HUDEP-2 (cell line): ENCODE results near the gene COL11A2.

ENCODE experiments used
- DNase-seq, 76 experiments: peaks; one replicate each; lab custom pipeline; 2025; ENCODE audit not compliant: unreplicated experiment in 76 of 76; lab: John Stamatoyannopoulos, UW

Gene COL11A2

GRCh38 chr6:33193619-33194018, 1.4 kb upstream of the COL11A2 start:
- no peak for DNase-seq

DNA sequence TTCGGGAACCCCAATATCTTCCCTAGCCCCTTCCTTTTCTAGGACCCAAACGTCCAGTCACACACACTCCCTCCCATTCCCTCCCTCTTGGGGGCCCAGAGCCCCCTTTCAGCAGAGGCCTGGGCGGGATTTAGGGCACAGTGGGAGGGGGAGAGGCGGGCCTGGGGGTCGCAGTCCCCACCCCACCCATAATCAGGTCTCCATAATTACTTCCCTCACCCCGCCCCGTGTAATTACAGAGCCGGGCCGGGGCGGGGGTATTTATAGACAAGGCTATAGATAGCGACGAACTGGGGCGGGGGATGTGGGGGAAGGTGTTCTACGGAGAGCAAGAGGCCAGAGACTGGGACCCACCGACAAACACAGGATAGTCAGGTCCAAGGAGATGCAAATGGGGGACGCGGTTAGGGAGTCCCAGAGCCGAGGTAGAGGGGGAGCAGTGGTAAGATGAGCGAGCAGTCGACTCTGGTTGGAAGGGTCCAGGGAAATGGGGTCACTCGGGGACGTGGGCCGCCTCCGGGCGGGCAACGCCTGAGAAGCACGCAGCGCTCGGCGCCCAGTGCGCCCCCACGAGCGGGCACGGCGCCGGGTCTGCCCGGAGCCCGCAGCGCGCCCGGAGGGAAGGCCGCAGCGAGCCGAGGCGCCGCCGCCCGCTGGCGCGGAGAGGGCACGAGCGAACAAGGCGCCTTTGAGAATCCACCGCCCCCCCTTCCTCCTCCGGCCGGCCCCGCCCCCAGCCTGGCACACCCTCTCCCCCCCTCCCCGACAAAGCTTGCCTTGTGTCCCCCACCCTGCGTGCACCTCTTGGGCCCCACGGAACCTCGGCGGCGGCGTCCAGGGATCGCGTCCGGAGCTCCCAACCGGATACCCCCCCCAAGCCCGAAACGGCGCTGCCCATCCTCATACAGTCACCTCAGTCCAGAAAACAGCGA, 670 bp upstream of the COL11A2 start:
- no peak for DNase-seq

DNA sequence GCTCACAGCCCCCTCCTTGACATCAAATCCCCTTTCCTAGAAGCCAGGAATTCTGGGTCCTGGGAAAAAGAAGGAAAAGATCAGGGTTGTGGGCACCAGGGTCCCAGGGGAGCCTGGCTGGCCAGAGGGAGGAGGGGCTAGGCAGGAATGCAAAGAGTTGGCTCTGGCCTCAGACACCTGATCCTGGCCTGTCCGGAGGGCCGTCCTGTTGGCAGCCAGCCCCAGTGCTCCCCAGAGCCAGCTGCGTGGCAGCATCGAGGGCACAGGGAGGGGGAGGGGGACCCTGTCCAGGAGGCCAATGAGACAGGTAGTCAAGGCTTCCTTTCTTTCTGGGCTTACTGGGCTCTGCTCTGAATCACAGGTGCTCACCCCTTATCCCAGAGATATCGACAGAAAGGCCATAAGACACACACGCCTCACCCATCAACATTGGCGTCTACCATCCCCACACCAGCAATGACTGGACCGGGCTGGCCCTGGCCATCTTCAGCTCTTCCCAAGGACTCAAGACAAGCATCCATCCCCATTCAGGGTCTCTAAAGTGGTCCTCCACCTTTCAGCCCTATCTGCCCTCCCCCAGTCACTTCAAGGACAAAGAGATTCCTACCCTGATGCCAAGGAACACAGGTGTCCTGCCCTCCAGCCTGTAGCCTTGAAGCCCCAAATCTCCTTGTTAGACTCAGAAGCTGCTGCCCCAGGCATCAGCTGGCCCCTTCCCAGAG, 723 bp downstream of the COL11A2 start:
- no peak for DNase-seq

DNA sequence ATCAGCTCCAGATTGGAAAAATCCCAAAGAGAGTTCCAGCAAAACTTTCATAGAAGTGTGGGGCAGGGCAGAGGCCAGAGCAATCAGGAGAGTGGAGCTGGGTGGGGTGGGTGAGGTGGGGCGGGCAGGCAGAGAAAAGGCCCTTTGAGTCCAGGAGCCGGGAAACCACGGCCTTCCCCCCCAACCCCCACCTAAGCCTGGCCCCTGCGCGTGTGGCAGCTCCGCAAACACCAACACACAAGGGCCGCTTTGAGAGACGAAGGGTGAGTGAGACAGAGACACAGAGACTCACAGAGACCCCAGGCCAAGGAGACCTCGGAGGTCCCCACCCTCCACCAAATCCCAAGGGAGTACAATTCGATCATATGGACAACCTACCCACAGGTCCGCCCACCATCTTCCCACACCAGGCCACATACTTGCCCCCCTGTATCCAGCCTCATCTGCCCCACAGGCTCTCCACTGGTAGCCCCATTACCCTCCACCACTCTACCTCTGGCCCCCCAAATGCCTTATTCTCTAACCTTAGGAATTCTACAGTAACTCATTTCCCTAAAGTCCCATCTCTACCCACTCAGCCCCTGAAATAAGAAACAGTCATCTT, 1.7 kb downstream of the COL11A2 start:
- DNase-seq: no peak

DNA sequence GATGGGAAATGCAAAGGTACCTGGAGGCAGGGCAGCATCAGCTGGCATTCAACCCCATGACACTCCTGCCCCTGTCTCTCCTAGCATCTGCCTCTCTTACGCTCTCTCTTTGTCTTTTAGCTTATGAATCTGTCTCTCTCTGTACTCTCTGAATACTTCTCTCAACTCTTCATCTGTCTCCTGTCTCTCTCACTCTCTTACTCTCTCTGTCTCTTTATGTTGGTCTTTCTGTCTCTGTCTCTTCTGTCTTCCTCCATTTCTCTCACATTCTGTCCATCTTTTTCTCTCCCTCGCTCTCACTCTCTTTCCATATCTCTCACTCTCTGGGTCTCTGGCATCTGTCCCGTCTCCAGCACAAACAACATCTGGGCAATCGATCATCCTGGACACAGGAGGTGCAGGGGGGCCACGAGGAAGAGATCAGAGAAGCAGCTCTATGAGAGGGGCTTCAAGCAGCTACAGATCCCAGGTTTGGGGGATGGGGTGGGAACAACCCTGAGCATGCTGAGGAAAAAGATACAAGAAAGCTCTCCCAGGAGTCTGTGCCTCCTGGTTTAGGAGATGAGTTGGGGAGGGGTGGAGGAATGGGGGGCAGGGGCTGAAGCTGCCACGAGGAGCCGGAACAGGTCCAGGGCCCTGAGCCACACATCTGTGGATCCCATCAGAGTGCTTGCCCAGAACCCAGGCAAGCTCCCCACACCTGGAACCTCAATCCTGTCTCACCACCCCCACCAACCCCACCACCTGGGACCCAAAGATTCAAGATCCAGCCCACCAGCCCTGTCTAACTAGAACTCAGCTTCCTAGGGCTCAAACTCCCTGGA, 2.4 kb downstream of the COL11A2 start:
- no peak for DNase-seq

DNA sequence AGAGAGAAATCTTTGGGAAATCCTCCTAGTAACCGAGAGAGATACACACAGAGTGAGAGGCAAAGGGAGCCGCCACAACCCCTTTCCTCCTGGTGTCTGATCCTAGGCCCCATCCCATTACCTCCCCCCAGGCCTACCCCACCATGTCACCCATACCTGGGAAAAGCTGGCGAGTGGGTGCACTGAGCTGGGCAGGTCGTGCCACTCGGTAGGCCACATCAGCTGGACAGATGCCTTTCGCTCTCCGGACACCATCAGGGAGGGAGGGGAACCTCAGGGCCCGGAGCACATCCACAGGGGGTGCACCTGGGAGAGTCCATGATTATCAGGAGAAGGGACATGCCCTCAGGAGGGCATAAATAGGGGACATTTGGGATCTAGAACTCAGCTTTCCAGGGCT, 3.1 kb downstream of the COL11A2 start:
- DNase-seq: no peak

DNA sequence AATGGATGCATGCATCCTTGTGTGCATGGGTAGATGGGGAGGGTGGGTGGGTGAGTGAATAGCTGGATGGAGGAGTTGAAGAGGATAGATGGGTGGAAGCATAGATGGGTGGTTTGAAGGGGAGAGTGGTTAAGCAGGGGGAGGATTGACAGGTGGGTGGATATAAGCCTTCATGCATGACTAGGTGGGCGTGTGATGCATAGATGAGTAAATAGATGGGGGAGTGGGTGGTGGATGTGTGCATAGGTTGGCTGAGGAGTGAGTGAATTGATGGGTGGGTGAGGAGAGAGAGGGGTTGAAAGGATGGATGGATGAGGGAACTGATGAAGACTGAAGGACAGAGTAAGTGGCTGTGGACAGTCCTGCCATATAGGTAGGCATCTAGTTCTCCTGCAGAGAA, 4.5 kb downstream of the COL11A2 start:
- DNase-seq: no peak

GRCh38 chr6:33185654-33186187, 6.5 kb downstream of the COL11A2 start:
- DNase-seq: no peak

- DNase-seq: no peak
These were observed 7.1 kb downstream of the COL11A2 start for GRCh38 chr6:33185190-33185589.

DNA sequence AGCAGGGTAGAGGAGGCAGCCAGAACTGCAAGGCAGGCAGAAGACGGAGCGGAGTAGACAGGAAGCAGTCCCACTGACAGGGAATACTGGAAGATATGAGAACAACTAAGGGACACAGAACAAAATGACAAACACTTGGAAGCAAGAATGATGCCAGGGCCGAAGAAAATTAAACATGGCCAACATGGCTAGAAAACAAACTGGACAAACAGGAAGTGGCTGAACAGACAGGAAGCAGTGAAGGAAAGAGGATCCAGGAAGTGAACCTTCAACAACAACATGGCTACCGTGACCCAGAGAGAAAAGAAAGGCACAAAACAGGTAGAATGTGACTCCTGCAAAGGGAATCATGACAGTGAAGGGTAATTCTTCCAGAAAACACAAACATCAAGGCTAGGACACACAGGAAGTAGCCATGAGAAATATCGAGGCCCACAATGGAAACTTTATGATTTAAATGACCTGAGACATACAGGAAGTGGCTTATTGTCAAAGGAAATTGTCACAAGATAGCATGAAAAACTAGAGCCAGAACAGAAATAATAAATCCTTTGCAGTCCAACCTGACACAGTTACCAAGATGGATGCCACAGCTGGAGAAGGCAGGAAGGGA, 9.1 kb downstream of the COL11A2 start:
- DNase-seq: no peak

DNA sequence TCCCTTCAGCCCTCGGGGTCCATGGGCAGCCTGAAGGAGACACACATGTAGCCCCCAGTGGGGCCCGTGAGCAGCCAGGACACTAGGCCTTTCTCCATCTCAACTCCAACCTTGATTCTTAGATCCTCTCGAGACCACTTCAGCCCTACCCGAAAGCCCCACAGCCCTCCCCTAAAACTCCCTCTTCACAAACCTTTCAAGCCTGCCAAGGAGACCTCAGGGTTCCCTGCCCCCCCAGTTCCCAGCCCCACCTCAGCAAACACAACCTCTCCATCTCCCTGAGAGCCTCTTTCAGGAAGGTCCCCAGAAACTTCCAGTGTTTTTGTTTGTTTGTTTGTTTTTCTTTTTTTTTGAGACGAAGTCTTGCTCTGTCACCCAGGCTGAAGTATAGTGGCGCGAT, 11.1 kb downstream of the COL11A2 start:
- no peak for DNase-seq

DNA sequence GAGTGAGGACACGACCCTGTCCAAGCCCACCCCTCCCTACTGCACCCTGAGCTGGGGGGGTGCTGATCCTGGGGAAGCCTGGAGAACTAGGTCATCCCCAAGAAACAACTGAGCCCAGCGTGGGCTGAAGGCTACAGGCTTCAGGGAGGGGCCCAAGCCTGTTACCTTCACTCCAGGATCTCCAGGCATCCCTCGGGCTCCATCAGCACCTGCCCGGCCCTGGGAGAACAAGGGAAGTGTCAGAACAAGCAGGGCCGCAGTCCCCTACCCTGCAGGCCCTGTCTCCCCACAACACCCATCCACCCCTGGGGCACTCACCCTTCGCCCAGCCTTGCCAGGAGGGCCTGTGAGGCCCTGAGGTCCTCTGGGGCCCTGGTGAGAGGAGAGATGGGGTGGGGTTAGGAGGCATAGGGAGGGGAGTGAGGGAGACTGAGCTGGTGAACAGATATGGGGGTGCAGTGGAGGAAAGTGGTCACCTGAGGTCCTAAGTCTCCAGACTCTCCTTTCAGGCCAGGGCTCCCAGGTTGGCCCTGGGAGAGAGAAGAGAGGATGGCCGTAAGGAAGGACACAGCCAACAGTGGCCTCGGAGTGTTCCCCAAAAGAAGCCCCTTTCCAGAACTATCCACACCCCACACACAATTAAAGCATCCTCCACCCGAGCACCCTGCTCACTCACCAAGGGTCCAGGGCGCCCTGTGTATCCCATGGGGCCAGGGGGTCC, 13.4 kb downstream of the COL11A2 start:
- DNase-seq: no peak

DNA sequence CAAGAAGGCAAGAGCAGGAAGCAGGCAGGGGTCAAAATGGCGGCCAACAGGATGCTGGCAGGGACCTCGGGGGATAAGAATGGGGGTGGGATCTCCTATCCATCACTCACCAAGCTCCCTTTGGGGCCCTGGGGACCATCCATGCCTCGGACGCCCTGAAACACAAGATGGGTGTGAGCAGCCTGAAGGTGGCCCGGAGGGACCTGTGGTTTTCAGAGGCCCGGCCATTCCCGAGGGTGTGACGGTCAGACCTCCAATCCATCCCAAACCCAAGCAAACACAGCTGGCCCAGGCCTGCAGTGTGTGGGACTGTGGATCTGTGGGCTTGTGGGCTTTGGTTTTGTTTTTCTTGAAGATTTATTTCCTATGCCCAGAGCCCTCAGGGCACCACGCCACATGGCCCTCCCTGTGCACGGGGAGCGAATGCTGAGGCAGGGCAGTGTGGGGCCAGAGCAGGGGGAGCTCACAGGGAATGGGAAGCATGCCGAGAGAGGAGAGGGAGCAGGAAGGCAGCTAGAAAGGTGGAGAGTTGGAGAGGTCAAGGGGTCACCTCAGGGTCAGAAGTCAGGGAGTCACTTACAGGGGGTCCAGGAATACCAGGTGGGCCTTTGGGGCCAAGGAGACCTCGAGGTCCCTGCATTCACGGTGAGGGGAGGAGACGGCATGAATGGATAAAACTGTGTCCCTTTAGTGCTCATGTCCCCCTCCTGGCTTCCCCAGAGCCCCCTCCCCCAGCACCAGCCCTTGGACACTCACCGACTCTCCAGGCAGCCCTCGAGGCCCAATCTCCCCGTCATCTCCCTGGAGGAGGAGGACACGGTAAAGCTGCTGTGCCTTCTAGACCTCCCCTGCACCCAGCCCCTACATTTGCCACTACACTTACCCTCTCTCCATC, 14.5 kb downstream of the COL11A2 start:
- DNase-seq: no peak

DNA sequence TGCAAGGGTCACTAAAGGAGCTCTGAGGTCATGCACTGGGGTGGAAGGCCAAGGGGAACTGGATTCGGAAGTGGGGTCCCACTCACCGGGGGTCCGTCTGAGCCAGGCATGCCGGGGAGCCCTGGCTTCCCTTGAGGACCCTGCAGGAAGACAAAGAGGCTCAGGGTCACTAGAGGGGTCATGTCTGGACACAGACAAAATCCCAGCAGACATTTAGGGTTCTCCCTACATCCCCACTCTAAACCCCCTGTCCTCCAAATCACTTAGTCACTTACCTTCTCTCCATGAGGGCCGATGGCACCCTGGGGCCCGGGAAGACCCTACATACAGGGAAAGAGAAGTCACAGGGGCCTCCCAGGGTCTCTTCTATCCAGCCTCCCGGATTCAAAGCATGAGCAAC, 15.4 kb downstream of the COL11A2 start:
- DNase-seq: no peak

DNA sequence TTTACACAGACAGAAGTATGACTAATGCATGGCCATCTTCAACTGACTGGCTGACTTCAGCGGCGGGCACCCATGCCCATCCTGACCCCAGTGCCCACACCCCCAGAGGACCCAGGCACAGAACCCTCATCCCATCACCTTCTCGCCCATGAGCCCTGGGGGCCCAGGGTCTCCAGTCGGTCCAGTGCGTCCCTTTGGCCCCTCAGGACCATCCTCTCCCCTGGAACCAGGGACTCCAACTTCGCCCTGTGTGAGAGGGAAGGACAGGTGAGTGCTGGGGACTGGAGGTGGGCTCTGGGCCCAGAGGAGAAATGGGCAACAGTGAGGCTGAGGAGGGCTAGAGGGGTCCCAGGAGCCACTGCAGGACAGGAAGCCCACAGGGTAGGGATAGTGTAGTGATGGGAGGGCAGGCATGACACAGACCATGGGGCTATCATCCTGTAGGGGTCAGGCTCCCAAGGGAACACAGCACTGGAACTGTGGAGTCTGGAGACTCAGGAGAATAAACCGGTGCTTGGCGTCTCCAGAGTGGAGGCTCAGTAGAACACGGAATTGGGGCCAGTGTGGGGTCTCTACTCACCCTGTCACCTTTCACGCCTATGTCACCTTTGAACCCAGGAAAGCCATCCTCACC, 16.7 kb downstream of the COL11A2 start:
- DNase-seq: no peak

GRCh38 chr6:33174784-33175183, 17.5 kb downstream of the COL11A2 start:
- no peak for DNase-seq

GRCh38 chr6:33173535-33174180, 18.6 kb downstream of the COL11A2 start:
- no peak for DNase-seq
